Right cardiac atrium (tissue), 5 donors: Measurements from ENCODE around the gene EDEM3. TPM values are rescaled to one million over a fixed set of nuclear protein-coding genes. Genes with fewer than 3 reads are reported as not detected.
A peak's percentile ranks its signal among the peaks of the same experiment; 100 is the strongest.

Experiments
- ATAC-seq, 2 donors: fragments of 200-7000 bp; cut with Tn5 transposase; one replicate each; pipeline versions ENCODE4 v1.8.0 to v1.9.1; 2020; ENCODE audit warnings: moderate library complexity in 2 of 2, mild to moderate bottlenecking in 1 of 2
- DNase-seq, 3 donors: peaks; one replicate each; pipeline ENCODE4 v3.0.0-alpha.2; 2020
- H3K27ac ChIP-seq: one replicate; pipeline ENCODE4 v1.5.1; 2013; ENCODE audit warnings: mild to moderate bottlenecking, low read length, control low read depth, moderate library complexity
- H3K27me3 ChIP-seq: one replicate; pipeline ENCODE4 v1.6.1; 2013; ENCODE audit not compliant: control insufficient read depth, insufficient read depth
- H3K4me1 ChIP-seq: one replicate; pipeline ENCODE4 v1.6.1; 2013; ENCODE audit warnings: low read length; ENCODE audit not compliant: control insufficient read depth, insufficient read depth
- H3K4me3 ChIP-seq: one replicate; pipeline ENCODE4 v1.5.1; 2013; ENCODE audit warnings: low read length, control low read depth
- H3K9me3 ChIP-seq: one replicate; pipeline ENCODE4 v1.6.1; 2013; ENCODE audit warnings: low read length; ENCODE audit not compliant: control insufficient read depth
- WGBS: extraction: QIAGEN DNeasy Blood & Tissue Kit; methylation state at CpG from one replicate; pipeline ENCODE4 v1.1.7; 2013; 5-methylcytosine and 5-hydroxymethylcytosine counted together
- intact Hi-C, 4 donors: fragments of 100-400 bp; cut with DNase I; formaldehyde crosslinking; loops; one replicate each; pipeline versions ENCODE4 v1.11.0 to v1.14.0; 2022 to 2023
- polyA plus RNA-seq: library from polyadenylated mRNA; stranded (reverse); fragments of 200-250 nt; gene quantifications from one replicate; pipeline ENCODE4 v1.2.3, GENCODE V29; 2013
- total RNA-seq, 4 donors: library from RNA; stranded (reverse); fragmentation: NEBNext Ultra II Directional; extraction: Animal tissue kit (Norgen Biotek cat#: 25700); gene quantifications; one replicate each; pipeline ENCODE4 v1.2.1, GENCODE V29; 2021
- donor health status: healthy with polysubstance abuse.
- donor health status: DM: no; HTN: yes; CAD: no.
- donor health status: DM: no; HTN: no; CAD: no.
- donor health status: DM: no; HTN: yes; CAD: no; lungs with severe emphysema.
- donor health status: DM: yes; HTN: yes; CAD: no.

Gene EDEM3
- total and polyA plus RNA-seq, 5 donors: 10.2 to 26.1 (median 19.9) TPM

- no peak for ATAC-seq
- Histone ChIP-seq H3K4me1 (no peaks in the 10 kb centered on the region), H3K27ac (no peak overlapping the region), H3K4me3 (no peak overlapping the region), H3K9me3 (no peaks in the 10 kb centered on the region), H3K27me3 (no peaks in the 10 kb centered on the region)
- intact Hi-C loops: no loop called here
- DNase-seq: no peak
- 99% methylated on average over 3 of the region's 3 CpGs for WGBS
These were observed 29.8 kb downstream of the EDEM3 start for GRCh38 chr1:184724843-184725242.

- H3K4me1 ChIP-seq: no peaks in the 10 kb centered on the region
- no peaks in the 10 kb centered on the region for H3K27me3 ChIP-seq
- intact Hi-C loops: no loop called here
- 85% methylated on average over 2 of the region's 2 CpGs for WGBS
- H3K4me3 ChIP-seq: no peak overlapping the region
- no peak overlapping the region for H3K27ac ChIP-seq
- DNase-seq (no peak), ATAC-seq (no peak)
- no peaks in the 10 kb centered on the region for H3K9me3 ChIP-seq
These were observed 38.5 kb downstream of the EDEM3 start for GRCh38 chr1:184716158-184716557.

GRCh38 chr1:184709418-184709817 is 45.2 kb downstream of the EDEM3 start:
- DNase-seq: no peak
- intact Hi-C loops: no loop called here
- Histone ChIP-seq H3K9me3 (no peaks in the 10 kb centered on the region), H3K4me3 (no peak overlapping the region), H3K4me1 (no peaks in the 10 kb centered on the region), H3K27ac (no peak overlapping the region), H3K27me3 (no peaks in the 10 kb centered on the region)
- ATAC-seq: no peak

- no peak for DNase-seq
- H3K4me1 ChIP-seq: no peaks in the 10 kb centered on the region
- H3K27ac ChIP-seq: no peak overlapping the region
- 89% methylated on average over 6 of the region's 6 CpGs for WGBS
- intact Hi-C loops: no loop called here
- H3K27me3 ChIP-seq: no peaks in the 10 kb centered on the region
- no peaks in the 10 kb centered on the region for H3K9me3 ChIP-seq
- ATAC-seq: no peak
- no peak overlapping the region for H3K4me3 ChIP-seq
These were observed 46.5 kb downstream of the EDEM3 start for GRCh38 chr1:184708084-184708676.

- H3K27ac ChIP-seq: no peak overlapping the region
- no peak overlapping the region for H3K4me3 ChIP-seq
- no peak for DNase-seq
- WGBS: 99% methylated on average over 1 of the region's 1 CpG
- H3K4me1 ChIP-seq: no peaks in the 10 kb centered on the region
- H3K27me3 ChIP-seq: no peaks in the 10 kb centered on the region
- no peak for ATAC-seq
- H3K9me3 ChIP-seq: no peaks in the 10 kb centered on the region
- intact Hi-C loops: no loop called here
These were observed 49.4 kb downstream of the EDEM3 start for GRCh38 chr1:184705271-184705670.

- no peak overlapping the region for H3K27ac ChIP-seq
- no peaks in the 10 kb centered on the region for H3K9me3 ChIP-seq
- no peaks in the 10 kb centered on the region for H3K4me1 ChIP-seq
- intact Hi-C loops: no loop called here
- DNase-seq (no peak), ATAC-seq (peak; percentile 31 to 61)
- no peaks in the 10 kb centered on the region for H3K27me3 ChIP-seq
- 41% methylated on average over 1 of the region's 1 CpG for WGBS
- H3K4me3 ChIP-seq: no peak overlapping the region
These were observed 52.8 kb downstream of the EDEM3 start for GRCh38 chr1:184701816-184702215.

GRCh38 chr1:184698969-184699368 is 55.7 kb downstream of the EDEM3 start:
- WGBS: 99% methylated on average over 1 of the region's 1 CpG
- Histone ChIP-seq H3K4me3 (no peak overlapping the region), H3K4me1 (no peaks in the 10 kb centered on the region), H3K9me3 (no peaks in the 10 kb centered on the region), H3K27me3 (no peaks in the 10 kb centered on the region), H3K27ac (no peak overlapping the region)
- no peak for DNase-seq
- no peak for ATAC-seq
- intact Hi-C loops: loop anchor here in 1 of 4 donors (10.0 kb wide), 1 partner anchor 624 kb away; no protein-coding TSS in a partner anchor

- intact Hi-C loops: loop anchor here in 1 of 4 donors (10.0 kb wide), 1 partner anchor 623 kb away; no protein-coding TSS in a partner anchor
These were observed 56.6 kb downstream of the EDEM3 start for GRCh38 chr1:184698016-184698415.

GRCh38 chr1:184696403-184696802 is 58.3 kb downstream of the EDEM3 start:
- no peak overlapping the region for H3K4me3 ChIP-seq
- no peaks in the 10 kb centered on the region for H3K27me3 ChIP-seq
- WGBS: 88% methylated on average over 3 of the region's 3 CpGs
- no peaks in the 10 kb centered on the region for H3K4me1 ChIP-seq
- H3K9me3 ChIP-seq: no peaks in the 10 kb centered on the region
- intact Hi-C loops: loop anchor here in 1 of 4 donors (10.0 kb wide), 1 partner anchor 622 kb away; no protein-coding TSS in a partner anchor
- H3K27ac ChIP-seq: no peak overlapping the region
- DNase-seq: no peak
- no peak for ATAC-seq

More at GRCh38 chr1:184698016-184698415, 56.6 kb downstream of the EDEM3 start:
- Histone ChIP-seq H3K9me3 (no peaks in the 10 kb centered on the region), H3K4me3 (no peak overlapping the region), H3K27me3 (no peaks in the 10 kb centered on the region), H3K4me1 (no peaks in the 10 kb centered on the region), H3K27ac (no peak overlapping the region)
- 71% methylated on average over 3 of the region's 3 CpGs for WGBS
- ATAC-seq (no peak), DNase-seq (no peak)

- intact Hi-C loops: loop anchor here in 1 of 4 donors (10.0 kb wide), 1 partner anchor 620 kb away; no protein-coding TSS in a partner anchor
- ATAC-seq: no peak
- 63% methylated on average over 5 of the region's 5 CpGs for WGBS
- Histone ChIP-seq H3K4me3 (no peak overlapping the region), H3K9me3 (no peaks in the 10 kb centered on the region), H3K27ac (no peak overlapping the region), H3K27me3 (no peaks in the 10 kb centered on the region), H3K4me1 (no peaks in the 10 kb centered on the region)
- DNase-seq: no peak
These were observed 59.6 kb downstream of the EDEM3 start for GRCh38 chr1:184695023-184695422.

GRCh38 chr1:184693011-184693410 is 61.6 kb downstream of the EDEM3 start:
- H3K4me1 ChIP-seq: no peaks in the 10 kb centered on the region
- H3K4me3 ChIP-seq: no peak overlapping the region
- intact Hi-C loops: loop anchor here in 1 of 4 donors (10.0 kb wide), 1 partner anchor 618 kb away; no protein-coding TSS in a partner anchor
- DNase-seq (no peak), ATAC-seq (no peak)
- no peak overlapping the region for H3K27ac ChIP-seq
- no peaks in the 10 kb centered on the region for H3K9me3 ChIP-seq
- no peaks in the 10 kb centered on the region for H3K27me3 ChIP-seq
- 98% methylated on average over 2 of the region's 2 CpGs for WGBS
